GM19328 (cell line): ENCODE data around the gene PARVA.

ENCODE experiments used
- ATAC-seq: cut with Tn5 transposase; IDR thresholded peaks from one replicate; pipeline ENCODE4 v1.9.1; 2021; ENCODE audit warnings: mild to moderate bottlenecking, moderate library complexity; ENCODE audit not compliant: unreplicated experiment

PARVA gene

DNA sequence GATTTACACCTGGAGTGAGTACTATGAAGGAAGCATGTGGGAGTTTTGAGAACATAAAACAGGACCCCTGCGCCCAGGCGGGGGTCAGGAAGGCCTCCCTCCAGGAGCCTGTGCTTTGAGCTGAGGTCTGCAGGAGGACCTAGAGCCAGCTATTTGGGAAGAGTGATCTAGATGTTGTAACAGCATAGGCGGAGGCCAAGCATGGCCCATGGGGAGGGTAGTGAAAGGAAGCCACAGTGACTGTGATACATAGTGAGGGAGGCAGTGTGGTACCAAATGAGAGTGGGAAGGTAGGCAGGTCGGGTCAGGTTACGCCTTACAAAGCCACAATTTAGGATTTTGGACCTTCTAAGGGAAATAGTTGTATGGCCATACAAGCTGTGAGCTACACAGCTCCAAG, 147.5 kb downstream of the PARVA start:
- no peak for ATAC-seq

DNA sequence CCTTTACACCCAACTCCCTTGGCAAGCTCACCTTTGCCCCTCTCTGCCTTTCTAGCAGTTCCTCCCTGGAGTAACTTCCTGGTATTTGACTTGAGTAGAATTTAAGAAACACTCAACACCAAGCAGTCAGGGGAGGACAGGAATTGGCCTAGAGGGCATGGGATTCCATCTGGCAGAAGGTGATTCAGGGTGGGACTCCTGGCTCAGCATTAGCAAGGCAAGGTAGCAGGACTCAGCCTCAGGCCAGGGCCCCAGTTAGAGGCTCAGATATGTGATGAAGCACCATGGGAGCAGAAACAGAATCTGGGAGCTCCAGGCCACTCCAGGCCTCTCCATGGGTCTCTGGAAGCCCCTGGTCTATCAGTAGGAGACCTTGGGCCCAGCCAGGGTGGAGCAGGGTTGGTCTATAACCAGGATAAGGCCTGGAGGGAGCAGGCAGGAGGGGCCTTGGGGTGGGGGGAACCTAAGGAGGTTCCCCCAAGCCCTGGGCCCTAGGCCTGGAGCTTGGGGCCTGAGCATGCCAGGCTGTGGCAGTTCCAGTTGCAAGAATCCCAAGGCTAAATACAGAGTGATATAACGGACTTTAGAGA, 148.2 kb downstream of the PARVA start:
- no peak for ATAC-seq

GRCh38 chr11:12526789-12527188, 149.4 kb downstream of the PARVA start:
- ATAC-seq = no peak

- ATAC-seq = no peak
These were observed 151.1 kb downstream of the PARVA start for GRCh38 chr11:12528487-12528886.

DNA sequence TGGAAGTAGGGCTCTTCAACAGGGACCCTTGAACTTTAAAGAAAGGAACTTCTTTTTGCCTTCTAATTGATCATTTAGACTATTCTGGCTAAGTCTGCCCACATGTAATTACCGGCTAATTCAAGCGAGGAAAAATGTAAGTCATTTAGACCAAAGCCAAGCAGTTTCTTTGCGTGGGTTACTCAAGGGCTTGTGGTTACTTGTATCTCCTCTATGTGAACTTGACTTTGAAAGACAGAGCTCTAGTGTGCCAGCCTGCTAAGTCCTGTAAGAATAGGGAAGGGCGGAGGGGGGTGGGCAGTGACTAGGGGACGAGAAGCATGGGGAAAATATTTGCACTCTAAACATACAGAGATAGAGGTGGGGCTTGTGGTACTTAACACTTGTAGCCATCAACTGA, 151.7 kb downstream of the PARVA start:
- no peak for ATAC-seq

GRCh38 chr11:12529793-12530192, 152.4 kb downstream of the PARVA start:
- ATAC-seq = no peak

DNA sequence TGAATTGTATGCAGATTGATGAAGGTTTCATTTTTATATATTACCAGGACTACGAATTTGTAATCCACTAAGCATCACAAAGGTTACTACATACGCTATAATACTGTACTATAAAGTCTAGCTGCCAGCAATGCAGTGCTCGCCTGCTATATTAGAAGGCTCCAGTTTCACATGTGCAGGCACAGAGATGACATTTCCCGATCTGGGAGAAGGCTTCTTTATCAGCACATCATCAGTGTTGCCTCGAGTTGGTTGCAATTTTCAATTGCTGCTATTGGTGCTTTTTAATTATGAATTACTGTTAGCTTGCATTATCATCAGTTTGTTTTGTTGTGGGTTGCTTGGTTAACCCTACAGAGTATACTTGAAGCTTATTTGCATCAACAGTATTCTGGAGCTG, 153.6 kb downstream of the PARVA start:
- no peak for ATAC-seq

- ATAC-seq = no peak
These were observed 154.3 kb downstream of the PARVA start for GRCh38 chr11:12531681-12532080.

GRCh38 chr11:12532580-12532979, 155.2 kb downstream of the PARVA start:
- no peak for ATAC-seq

GRCh38 chr11:12534549-12534948, 157.2 kb downstream of the PARVA start:
- no peak for ATAC-seq

DNA sequence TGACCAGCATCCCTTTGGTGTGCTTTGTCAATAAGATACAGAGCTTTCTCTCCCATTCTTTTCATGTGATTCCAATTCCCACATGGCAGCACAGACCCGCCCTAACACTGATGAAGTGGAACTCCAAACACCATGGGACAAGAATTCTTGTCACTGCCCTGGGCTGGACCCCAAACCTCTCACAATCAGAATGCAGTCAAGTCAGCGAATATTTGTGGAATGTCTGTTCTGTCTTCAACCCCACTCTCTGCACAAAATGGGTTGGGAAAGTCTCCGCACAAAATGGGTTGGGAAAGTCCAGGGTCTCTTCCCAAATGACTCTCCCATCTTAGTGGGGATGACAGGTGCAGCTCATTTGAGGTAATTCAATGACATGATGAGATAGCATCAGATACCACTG, 157.9 kb downstream of the PARVA start:
- ATAC-seq = no peak

DNA sequence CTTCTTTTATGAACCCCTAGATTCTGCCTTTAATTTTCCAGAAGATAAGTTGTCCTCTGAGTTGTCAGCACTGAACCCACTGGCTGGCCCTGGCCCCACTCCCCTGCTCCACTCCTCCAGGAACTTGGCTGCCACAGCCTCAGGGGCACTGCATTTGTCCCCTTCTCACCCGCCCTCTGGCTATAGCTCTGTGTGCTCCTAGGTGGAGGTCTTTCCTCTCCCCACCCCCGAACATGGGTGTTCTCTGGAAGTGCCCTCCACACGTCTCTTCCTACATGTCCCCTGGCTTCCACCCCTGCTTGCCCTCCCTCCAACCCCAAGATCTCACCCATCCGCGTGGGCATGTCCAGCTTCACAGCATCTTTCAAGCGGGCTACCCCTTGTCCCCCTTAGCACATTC, 159.2 kb downstream of the PARVA start:
- no peak for ATAC-seq

GRCh38 chr11:12537778-12538401, 160.5 kb downstream of the PARVA start:
- ATAC-seq = no peak

- no peak for ATAC-seq
These were observed 161.6 kb downstream of the PARVA start for GRCh38 chr11:12538889-12539421.

GRCh38 chr11:12539572-12539971, 162.2 kb downstream of the PARVA start:
- ATAC-seq = no peak

DNA sequence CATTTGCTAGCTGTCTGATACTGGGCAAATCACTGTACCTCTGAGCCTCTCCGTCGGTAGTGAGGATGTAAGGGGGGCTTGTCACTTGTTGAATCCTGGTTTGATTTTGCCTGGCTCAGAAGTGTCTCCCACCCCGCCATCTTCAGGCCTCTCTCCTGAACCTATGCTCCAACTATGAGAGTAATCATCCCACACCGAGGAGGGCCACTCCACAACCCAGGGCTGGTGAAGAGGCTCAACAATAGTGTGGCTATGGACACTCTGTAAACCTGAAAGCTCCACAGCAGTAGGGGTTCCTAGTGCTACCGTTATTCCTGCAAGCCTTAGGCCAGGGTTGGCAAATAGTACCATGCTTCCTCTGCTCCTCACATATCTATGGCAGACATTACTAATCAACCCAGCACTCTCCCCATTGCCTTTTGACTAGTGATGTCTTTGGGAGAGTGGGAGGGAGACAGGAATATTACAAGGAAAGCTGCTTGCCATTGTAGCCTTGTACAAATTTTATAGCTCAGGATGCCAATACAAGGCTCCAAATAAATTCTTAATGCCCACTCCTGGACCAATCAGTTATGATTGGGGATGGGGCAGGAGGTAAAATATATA, 162.8 kb downstream of the PARVA start:
- no peak for ATAC-seq

DNA sequence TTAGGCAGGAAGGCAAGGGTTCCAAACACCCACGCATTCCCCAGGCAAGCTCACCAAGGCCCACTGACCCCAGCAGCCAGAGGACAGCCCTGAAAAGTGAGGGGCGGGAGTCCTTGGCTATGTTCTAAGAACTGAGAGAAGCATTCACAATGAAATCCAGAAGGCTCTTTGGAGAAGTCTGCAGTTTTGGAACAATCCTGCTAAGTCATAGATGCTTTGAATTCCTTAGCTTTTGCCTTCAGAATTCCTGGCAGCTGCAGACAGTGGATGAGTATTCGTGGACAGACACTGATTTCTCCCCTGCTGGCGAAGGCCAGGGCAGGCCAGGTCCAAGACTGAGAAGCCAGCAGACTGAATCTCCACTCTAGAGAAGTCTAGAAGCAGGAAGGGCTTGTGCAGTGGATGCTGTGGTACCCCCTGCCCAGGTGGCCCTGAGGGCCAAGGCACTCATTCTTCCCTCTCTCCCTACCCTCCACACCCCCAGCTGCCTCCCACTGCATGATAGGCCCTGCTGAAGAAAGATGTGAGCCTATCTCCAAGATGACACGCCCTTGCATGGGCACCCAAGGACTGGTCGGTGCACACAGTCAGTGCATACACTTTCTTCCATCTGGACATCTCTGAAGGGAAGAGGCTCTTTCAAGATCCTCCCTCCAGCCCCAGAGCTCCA, 163.7 kb downstream of the PARVA start:
- no peak for ATAC-seq

- no peak for ATAC-seq
These were observed 164.3 kb downstream of the PARVA start for GRCh38 chr11:12541583-12542151.

GRCh38 chr11:12542186-12542935, 165.0 kb downstream of the PARVA start:
- no peak for ATAC-seq

DNA sequence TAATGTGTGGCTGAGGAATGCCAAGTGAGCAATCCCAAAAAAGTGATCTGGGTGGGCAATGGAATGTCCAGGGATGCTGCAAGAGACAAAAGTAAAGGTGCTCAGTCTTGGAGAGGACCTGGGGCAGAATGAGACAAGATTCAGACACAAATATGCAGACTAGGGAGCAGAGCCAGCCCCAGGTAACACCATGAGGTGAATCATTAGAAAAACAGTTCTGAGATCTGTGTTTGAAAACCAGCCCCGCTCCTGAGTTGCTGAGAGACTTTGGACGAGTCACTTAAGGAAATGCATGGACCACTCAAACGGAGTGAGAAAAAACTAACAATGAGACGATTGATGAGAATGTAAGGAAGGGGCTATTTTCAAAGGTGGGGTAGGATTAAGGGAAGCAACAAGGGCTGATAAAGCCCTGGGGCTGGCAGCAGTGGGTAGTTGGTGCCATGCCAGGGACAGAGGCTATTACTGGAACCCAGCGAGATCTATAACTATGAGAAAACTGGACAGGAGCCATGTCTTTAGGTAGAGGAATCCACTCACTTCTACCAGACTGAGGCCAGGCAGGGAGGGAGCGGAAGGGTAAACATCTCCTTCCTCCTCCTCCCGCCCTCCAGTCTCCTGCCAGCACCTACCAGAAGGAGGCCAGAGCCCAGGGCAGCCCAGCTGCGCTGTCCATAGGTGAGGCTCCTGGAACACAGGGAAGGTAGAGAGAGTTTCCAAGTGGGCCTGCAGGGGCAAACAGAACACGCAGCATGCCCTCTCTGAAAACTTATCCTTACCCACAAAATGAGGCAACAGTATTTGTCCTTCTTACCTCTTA, 166.4 kb downstream of the PARVA start:
- no peak for ATAC-seq
